Sigmoid colon (tissue), 4 donors: Measurements from ENCODE around the gene OPCML.

Experiments
- EP300 ChIP-seq, 4 donors: sonication (generic); formaldehyde crosslinking; IDR thresholded peaks; one replicate each; pipeline ENCODE4 v1.6.1; 2017; ENCODE audit warnings: antibody characterized with exemption in 4 of 4
- POLR2A ChIP-seq, 2 donors: fragments of 450-650 bp; IDR thresholded peaks; one replicate each; pipeline ENCODE4 v1.6.1; 2016; ENCODE audit warnings: antibody characterized with exemption in 2 of 2, mild to moderate bottlenecking in 2 of 2, moderate library complexity in 2 of 2
- POLR2AphosphoS5 ChIP-seq, 4 donors: sonication (generic); formaldehyde crosslinking; IDR thresholded peaks; one replicate each; pipeline ENCODE4 v1.6.1; 2017; ENCODE audit warnings: antibody characterized with exemption in 4 of 4

GRCh38 chr11:133553885-133554740, 21.8 kb upstream of the OPCML start:
- no peak for TF ChIP-seq POLR2A (IDR thresholded peaks at IDR 0.05)
- TF ChIP-seq EP300 (IDR thresholded peaks at IDR 0.05): no peak
- no peak for TF ChIP-seq POLR2AphosphoS5 (IDR thresholded peaks at IDR 0.05)
